ENCODE measurements around the gene FOXC2. TPM values are rescaled to one million over a fixed set of nuclear protein-coding genes. Genes with fewer than 3 reads are reported as not detected.

The FOXC2 gene
- total RNA-seq, 1 donor: not detected

- no peak for DNase-seq (ENCODE audit: low read depth in 2 of 3, low spot score in 2 of 3)
These were observed 42.5 kb downstream of the FOXC2 start for GRCh38 chr16:86609115-86609514.

- DNase-seq (ENCODE audit: low read depth in 2 of 3, low spot score in 2 of 3): no peak
These were observed 43.0 kb downstream of the FOXC2 start for GRCh38 chr16:86609661-86610060.

GRCh38 chr16:86610779-86611524, 44.3 kb downstream of the FOXC2 start:
- DNase-seq (ENCODE audit: low read depth in 2 of 3, low spot score in 2 of 3): no peak

GRCh38 chr16:86611525-86611855, 44.9 kb downstream of the FOXC2 start:
- no peak for DNase-seq (ENCODE audit: low read depth in 2 of 3, low spot score in 2 of 3)

- no peak for DNase-seq (ENCODE audit: low read depth in 2 of 3, low spot score in 2 of 3)
These were observed 45.3 kb downstream of the FOXC2 start for GRCh38 chr16:86611941-86612340.

- DNase-seq (ENCODE audit: low read depth in 2 of 3, low spot score in 2 of 3): no peak
These were observed 48.1 kb downstream of the FOXC2 start for GRCh38 chr16:86614699-86615098.

- DNase-seq (ENCODE audit: low read depth in 2 of 3, low spot score in 2 of 3): no peak
These were observed 50.3 kb downstream of the FOXC2 start for GRCh38 chr16:86616906-86617305.

GRCh38 chr16:86618431-86619238, 52.0 kb downstream of the FOXC2 start:
- no peak for DNase-seq (ENCODE audit: low read depth in 2 of 3, low spot score in 2 of 3)

Other genes with a start within 250 kb of the FOXC2 start
- under 0.01 TPM for gene FOXF1, start 56.3 kb upstream of the FOXC2 start, total RNA-seq
- 18.0 TPM for gene MTHFSD, start 11.6 kb upstream of the FOXC2 start, total RNA-seq
- gene FOXL1, start 11.7 kb downstream of the FOXC2 start, total RNA-seq: under 0.01 TPM